KMS-11 (cell line): ENCODE measurements around the gene TKT.
"Not testable (repeated sequence)": the region's sequence is repeated elsewhere in the genome, so short reads cannot be mapped to it uniquely, and the experiment has no call there.

Experiments
- H2AFZ ChIP-seq: fragments of 200-600 bp; sonication (generic); 2 replicates; pipeline ENCODE4 v1.6.1; 2016; ENCODE audit warnings: antibody characterized with exemption, mixed run types, low read depth
- H3K27ac ChIP-seq: fragments of 200-600 bp; sonication (generic); 2 replicates; pipeline ENCODE4 v1.6.1; 2016; ENCODE audit warnings: mild to moderate bottlenecking, mixed run types
- H3K27me3 ChIP-seq: fragments of 200-600 bp; sonication (generic); 2 replicates; pipeline ENCODE4 v1.6.1; 2017; ENCODE audit warnings: mild to moderate bottlenecking, low read depth, mixed run types, moderate library complexity; ENCODE audit not compliant: insufficient read depth
- H3K36me3 ChIP-seq: fragments of 200-600 bp; sonication (generic); 2 replicates; pipeline ENCODE4 v1.6.1; 2017; ENCODE audit warnings: mild to moderate bottlenecking, mixed run types; ENCODE audit not compliant: insufficient read depth
- H3K4me1 ChIP-seq: fragments of 200-600 bp; sonication (generic); 2 replicates; pipeline ENCODE4 v1.6.1; 2016; ENCODE audit warnings: mild to moderate bottlenecking, low read depth, mixed run types; ENCODE audit not compliant: poor library complexity, severe bottlenecking
- H3K4me2 ChIP-seq: fragments of 200-600 bp; sonication (generic); 2 replicates; pipeline ENCODE4 v1.7.0; 2016; ENCODE audit warnings: mild to moderate bottlenecking, mixed run types
- H3K4me3 ChIP-seq: fragments of 200-600 bp; sonication (generic); IDR thresholded peaks from 2 replicates; pipeline ENCODE4 v1.6.1; 2017; ENCODE audit warnings: low read depth, low read length, mixed read lengths; ENCODE audit not compliant: insufficient read depth
- H3K79me2 ChIP-seq: fragments of 200-600 bp; sonication (generic); 2 replicates; pipeline ENCODE4 v1.6.1; 2016; ENCODE audit warnings: low read depth, mixed run types; ENCODE audit not compliant: insufficient read depth
- H3K9ac ChIP-seq: fragments of 200-600 bp; sonication (generic); 2 replicates; pipeline ENCODE4 v1.6.1; 2016; ENCODE audit warnings: mild to moderate bottlenecking, mixed run types
- H4K20me1 ChIP-seq: fragments of 200-600 bp; sonication (generic); 2 replicates; pipeline ENCODE4 v1.6.1; 2016; ENCODE audit warnings: mild to moderate bottlenecking, mixed run types; ENCODE audit not compliant: insufficient read depth
- TF ChIP-seq, protein P1 (sequence below): fragments of 200-600 bp; sonication (generic); conservative IDR thresholded peaks from 2 replicates; pipeline ENCODE4 v1.6.1; 2017; ENCODE audit warnings: low read depth, mild to moderate bottlenecking, antibody characterized with exemption, low read length, moderate library complexity, mixed read lengths

Gene TKT

DNA sequence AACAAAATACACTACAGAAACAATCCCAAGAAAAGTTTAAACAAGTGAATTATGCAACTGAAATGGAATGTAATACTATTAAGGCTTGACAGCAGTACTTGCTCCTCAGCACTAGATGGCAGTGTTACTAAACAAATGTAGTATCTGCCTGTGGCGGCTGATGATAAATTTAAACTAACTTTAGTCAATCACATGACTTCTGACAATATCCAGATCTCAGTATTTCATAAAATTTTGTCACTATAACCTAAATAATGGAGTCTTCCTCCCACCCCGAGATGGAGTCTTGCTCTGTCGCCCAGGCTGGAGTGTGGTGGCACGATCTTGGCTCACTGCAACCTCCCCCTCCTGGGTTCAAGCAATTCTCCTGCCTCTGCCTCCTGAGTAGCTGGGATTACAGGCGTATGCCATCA lies 43.8 kb upstream of the TKT start:
- not testable (repeated sequence) for H3K36me3 ChIP-seq, H4K20me1 ChIP-seq, H3K4me2 ChIP-seq, H3K4me3 ChIP-seq, H3K4me1 ChIP-seq, H3K27ac ChIP-seq, H3K9ac ChIP-seq, H2AFZ ChIP-seq, H3K27me3 ChIP-seq, H3K79me2 ChIP-seq
- TF ChIP-seq, protein P1, sequence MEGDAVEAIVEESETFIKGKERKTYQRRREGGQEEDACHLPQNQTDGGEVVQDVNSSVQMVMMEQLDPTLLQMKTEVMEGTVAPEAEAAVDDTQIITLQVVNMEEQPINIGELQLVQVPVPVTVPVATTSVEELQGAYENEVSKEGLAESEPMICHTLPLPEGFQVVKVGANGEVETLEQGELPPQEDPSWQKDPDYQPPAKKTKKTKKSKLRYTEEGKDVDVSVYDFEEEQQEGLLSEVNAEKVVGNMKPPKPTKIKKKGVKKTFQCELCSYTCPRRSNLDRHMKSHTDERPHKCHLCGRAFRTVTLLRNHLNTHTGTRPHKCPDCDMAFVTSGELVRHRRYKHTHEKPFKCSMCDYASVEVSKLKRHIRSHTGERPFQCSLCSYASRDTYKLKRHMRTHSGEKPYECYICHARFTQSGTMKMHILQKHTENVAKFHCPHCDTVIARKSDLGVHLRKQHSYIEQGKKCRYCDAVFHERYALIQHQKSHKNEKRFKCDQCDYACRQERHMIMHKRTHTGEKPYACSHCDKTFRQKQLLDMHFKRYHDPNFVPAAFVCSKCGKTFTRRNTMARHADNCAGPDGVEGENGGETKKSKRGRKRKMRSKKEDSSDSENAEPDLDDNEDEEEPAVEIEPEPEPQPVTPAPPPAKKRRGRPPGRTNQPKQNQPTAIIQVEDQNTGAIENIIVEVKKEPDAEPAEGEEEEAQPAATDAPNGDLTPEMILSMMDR: peak; percentile 68

DNA sequence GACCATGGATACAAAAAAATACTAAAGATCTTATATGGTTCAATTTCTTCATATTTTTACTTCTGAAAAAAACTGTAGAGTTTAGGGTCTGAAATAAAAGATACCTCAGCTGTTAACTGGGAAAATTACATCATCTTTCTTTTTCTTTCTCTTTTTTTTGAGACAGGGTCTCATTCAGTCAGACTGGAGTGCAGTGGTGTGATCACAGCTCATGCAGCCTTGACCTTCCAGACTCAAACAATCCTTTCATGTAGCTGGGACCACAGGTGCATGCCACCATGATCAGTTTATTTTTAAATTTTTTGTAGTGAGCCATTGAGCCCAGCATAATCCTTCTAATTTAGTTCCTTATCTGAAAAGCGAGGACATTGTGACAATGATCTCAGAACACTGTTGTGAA lies 39.6 kb upstream of the TKT start:
- Histone ChIP-seq H3K79me2 (no peaks in the 10 kb centered on the region), H3K4me2 (no peak overlapping the region), H3K36me3 (no peaks in the 10 kb centered on the region), H3K27me3 (no peaks in the 10 kb centered on the region), H3K9ac (no peak overlapping the region), H3K4me3 (no peak overlapping the region), H4K20me1 (no peaks in the 10 kb centered on the region), H3K4me1 (no peaks in the 10 kb centered on the region), H2AFZ (no peak overlapping the region), H3K27ac (no peak overlapping the region)
- TF ChIP-seq, protein P1: no peak

DNA sequence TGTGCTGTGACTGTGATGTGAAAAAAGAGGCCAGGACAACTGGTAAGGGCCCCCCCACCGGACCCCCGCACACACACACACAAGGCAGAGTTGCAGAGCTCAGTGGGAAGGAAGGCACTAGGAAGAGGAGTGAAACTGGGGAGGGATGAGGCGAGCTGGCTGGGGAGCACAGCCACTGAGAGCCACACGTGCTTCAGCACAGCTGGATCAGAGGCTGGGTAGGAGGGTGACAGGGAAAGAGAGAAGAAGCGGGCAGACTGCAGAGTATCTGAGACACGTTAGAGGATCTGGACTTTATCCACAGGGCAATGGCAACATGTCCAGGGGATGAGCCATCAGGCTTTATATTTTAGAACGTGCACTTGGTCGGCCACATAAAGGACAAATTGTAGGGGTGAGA lies 38.0 kb upstream of the TKT start:
- Histone ChIP-seq H3K27ac (no peak overlapping the region), H3K36me3 (no peaks in the 10 kb centered on the region), H3K9ac (no peak overlapping the region), H3K4me3 (no peak overlapping the region), H3K79me2 (no peaks in the 10 kb centered on the region), H2AFZ (no peak overlapping the region), H4K20me1 (no peaks in the 10 kb centered on the region), H3K4me2 (no peak overlapping the region), H3K4me1 (no peaks in the 10 kb centered on the region), H3K27me3 (no peaks in the 10 kb centered on the region)
- TF ChIP-seq, protein P1: no peak

DNA sequence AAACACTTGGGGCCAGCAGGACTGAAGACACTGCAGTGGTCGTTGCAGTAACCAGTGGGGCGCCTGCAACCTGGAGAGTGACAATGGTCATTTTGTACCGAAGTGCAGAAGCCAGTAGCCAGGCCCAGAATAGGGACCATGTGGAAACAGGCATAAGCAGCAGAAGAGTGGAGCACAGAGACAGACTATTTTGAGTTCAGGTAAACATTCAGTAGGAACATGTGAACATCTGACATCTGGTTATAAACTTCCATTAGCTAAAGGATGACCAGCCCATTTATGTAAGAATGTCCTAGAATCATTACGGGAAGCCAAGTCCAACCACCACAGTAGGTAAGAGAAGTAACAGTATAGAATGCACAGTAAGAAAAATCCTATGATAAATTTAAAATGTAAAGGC lies 32.4 kb upstream of the TKT start:
- Histone ChIP-seq H3K4me2 (no peak overlapping the region), H4K20me1 (no peaks in the 10 kb centered on the region), H3K4me1 (no peaks in the 10 kb centered on the region), H3K9ac (no peak overlapping the region), H3K4me3 (no peak overlapping the region), H2AFZ (no peak overlapping the region), H3K79me2 (no peaks in the 10 kb centered on the region), H3K27ac (no peak overlapping the region), H3K36me3 (no peaks in the 10 kb centered on the region), H3K27me3 (no peaks in the 10 kb centered on the region)
- TF ChIP-seq, protein P1: no peak
